ENCODE data around the gene VIL1. TPM values are rescaled to one million over a fixed set of nuclear protein-coding genes. Genes with fewer than 3 reads are reported as not detected.

Gene VIL1
- total RNA-seq, 1 experiment from 2014 or later = 0.26 TPM

- H3K4me1 ChIP-seq (ENCODE audit: insufficient read depth, low read length) = peaks cover 24% of the 10 kb centered on the region
- no peaks in the 10 kb centered on the region for H3K9me3 ChIP-seq (ENCODE audit: low read length)
- BruUV-seq (replicated peaks) = TSS peak; percentile 19
- intact Hi-C loops (cut with micrococcal nuclease) = no loop called here
- POLR2A ChIA-PET (ENCODE audit: unreplicated experiment) = interaction anchor here (0.5 kb wide), 1 partner anchor 55 kb away, joined by 6 read pairs; no protein-coding TSS in a partner anchor
- peak overlapping the region; percentile 72; the same call in 1 of the 2 replicates for H2AFZ ChIP-seq (ENCODE audit: low read length)
- H3K9me2 ChIP-seq (replicated peaks; ENCODE audit: low read length) = no peaks in the 10 kb centered on the region
- H3K4me2 ChIP-seq (ENCODE audit: low read length) = peak overlapping the region; percentile 90
- H3K36me3 ChIP-seq (ENCODE audit: low read depth, low read length) = peaks cover 4% of the 10 kb centered on the region; the same call in 1 of the 2 replicates
- ATAC-seq (no peak), DNase-seq (no peak)
- H3K79me2 ChIP-seq (ENCODE audit: low read length) = peaks cover 21% of the 10 kb centered on the region
- no peaks in the 10 kb centered on the region for H4K20me1 ChIP-seq (ENCODE audit: low read length)
- no peak overlapping the region for H3K27ac ChIP-seq (ENCODE audit: low read length)
- no peak for TF ChIP-seq EZH2phosphoT487 (IDR thresholded peaks at IDR 0.05; ENCODE audit: borderline replicate concordance, low read length)
- no peak for TF ChIP-seq CTCF (conservative IDR thresholded peaks at IDR 0.05; ENCODE audit: low read depth, low read length)
- no peak for TF ChIP-seq EZH2 (IDR thresholded peaks at IDR 0.05; ENCODE audit: low read length, unreplicated experiment)
- CTCF ChIA-PET = interaction anchor here (0.6 to 0.7 kb wide), 2 partner anchors 9 to 52 kb away, joined by 3 read pairs; no protein-coding TSS in a partner anchor
- H3K9ac ChIP-seq (ENCODE audit: low read length) = no peak overlapping the region
- no peaks in the 10 kb centered on the region for H3F3A ChIP-seq (ENCODE audit: low read length, unreplicated experiment)
- H3K27me3 ChIP-seq (ENCODE audit: low read length) = no peaks in the 10 kb centered on the region
- peak overlapping the region; percentile 67 for H3K4me3 ChIP-seq (ENCODE audit: low read length)
These were observed 13.7 kb upstream of the VIL1 start for GRCh38 chr2:218405086-218405745.

DNA sequence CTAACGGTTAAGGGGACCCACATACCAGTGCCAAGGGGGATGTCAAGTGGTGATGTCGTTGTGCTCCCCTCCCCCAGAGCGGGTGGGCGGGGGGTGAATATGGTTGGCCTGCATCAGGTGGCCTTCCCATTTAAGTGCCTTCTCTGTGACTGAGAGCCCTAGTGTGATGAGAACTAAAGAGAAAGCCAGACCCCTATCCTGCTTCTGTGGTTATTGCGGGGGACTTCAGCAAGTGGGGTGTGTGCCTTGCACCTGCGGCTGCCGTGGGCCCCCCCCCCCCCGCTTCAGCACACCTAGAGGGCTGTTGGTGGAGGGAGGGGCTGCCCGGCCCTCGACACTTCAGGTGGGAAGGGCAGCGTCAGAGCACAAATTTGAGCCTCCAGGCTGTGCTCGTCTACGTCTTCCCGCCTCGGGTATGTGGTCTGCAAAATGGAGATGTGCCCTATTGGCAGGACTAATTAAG lies 13.1 kb upstream of the VIL1 start:
- Histone ChIP-seq H3K4me3 (ENCODE audit: low read length) (peak overlapping the region; percentile 67), H3K9me2 (replicated peaks; ENCODE audit: low read length) (no peaks in the 10 kb centered on the region), H3K27ac (ENCODE audit: low read length) (peak overlapping the region; percentile 47), H3K4me1 (ENCODE audit: insufficient read depth, low read length) (peaks cover 24% of the 10 kb centered on the region), H4K20me1 (ENCODE audit: low read length) (no peaks in the 10 kb centered on the region), H2AFZ (ENCODE audit: low read length) (peak overlapping the region; percentile 72), H3K36me3 (ENCODE audit: low read depth, low read length) (peaks cover 4% of the 10 kb centered on the region; the same call in 1 of the 2 replicates), H3K4me2 (ENCODE audit: low read length) (peak overlapping the region; percentile 90), H3K27me3 (ENCODE audit: low read length) (no peaks in the 10 kb centered on the region), H3K9ac (ENCODE audit: low read length) (peak overlapping the region; percentile 46; the same call in 1 of the 2 replicates), H3K79me2 (ENCODE audit: low read length) (peaks cover 16% of the 10 kb centered on the region), H3K9me3 (ENCODE audit: low read length) (no peaks in the 10 kb centered on the region), H3F3A (ENCODE audit: low read length, unreplicated experiment) (no peaks in the 10 kb centered on the region)
- DNase-seq (no peak), ATAC-seq (peak; percentile 0)
- BruUV-seq (replicated peaks) = TSS peak; percentile 83
- ChIA-PET CTCF (interaction anchor here (0.6 to 0.7 kb wide), 2 partner anchors 51 to 119 kb away, joined by 3 to 4 read pairs; no protein-coding TSS in a partner anchor), POLR2A (ENCODE audit: unreplicated experiment) (interaction anchor here (0.5 kb wide), 1 partner anchor 55 kb away, joined by 6 read pairs; no protein-coding TSS in a partner anchor)
- TF ChIP-seq EZH2phosphoT487 (IDR thresholded peaks at IDR 0.05; ENCODE audit: borderline replicate concordance, low read length) (no peak), CTCF (conservative IDR thresholded peaks at IDR 0.05; ENCODE audit: low read depth, low read length) (no peak), EZH2 (IDR thresholded peaks at IDR 0.05; ENCODE audit: low read length, unreplicated experiment) (no peak)
- intact Hi-C loops (cut with micrococcal nuclease) = loop anchor here (1.0 to 2.0 kb wide), 4 partner anchors 39 to 243 kb away; no protein-coding TSS in a partner anchor
